ENCODE data around the gene OR51T1. TPM values are rescaled to one million over a fixed set of nuclear protein-coding genes. Genes with fewer than 3 reads are reported as not detected.

The OR51T1 gene
- total and polyA plus RNA-seq, 2 donors (not counting 3 experiments of a cell fraction or from before 2014, with no cell fraction given), result not detected

GRCh38 chr11:4839851-4840549 lies 41.7 kb upstream of the OR51T1 start:
- no peaks in the 10 kb centered on the region for H3K9me3 ChIP-seq (replicated peaks; ENCODE audit: control insufficient read depth, insufficient read depth, low read length)
- DNase-seq (ENCODE audit: low read depth, low spot score), result no peak
- no peaks in the 10 kb centered on the region for H3K79me2 ChIP-seq (ENCODE audit: control insufficient read depth, insufficient read depth, low read length)
- BruUV-seq (replicated peaks), result no TSS peak
- intact Hi-C loops (cut with micrococcal nuclease), result no loop called here
- TF ChIP-seq JUN (IDR thresholded peaks at IDR 0.05; ENCODE audit: borderline replicate concordance, insufficient read depth, insufficient read length, low read depth) (no peak), EZH2 (IDR thresholded peaks at IDR 0.05; ENCODE audit: borderline replicate concordance, low read depth, low read length, severe bottlenecking) (no peak), MYC (IDR thresholded peaks at IDR 0.05; ENCODE audit: low read depth, low read length) (no peak), GATA2 (IDR thresholded peaks at IDR 0.05; ENCODE audit: insufficient read depth, insufficient read length, low read depth, low read length) (no peak), CTCF (IDR thresholded peaks at IDR 0.05; ENCODE audit: extremely low read depth in 1 of 2, insufficient read depth in 1 of 2, low read depth in 1 of 2, low read length in 2 of 2) (no peak), FOS (IDR thresholded peaks at IDR 0.05; ENCODE audit: borderline replicate concordance, insufficient read depth, low read length) (no peak), MAX (IDR thresholded peaks at IDR 0.05; ENCODE audit: insufficient read depth, insufficient read length) (no peak), POLR2AphosphoS5 (IDR thresholded peaks at IDR 0.05; ENCODE audit: insufficient read depth, low read depth, low read length) (no peak), POLR2A (IDR thresholded peaks at IDR 0.05; ENCODE audit: low read depth, low read length) (no peak)
- CTCF ChIA-PET, result no interaction called here
- no peak overlapping the region for H3K9ac ChIP-seq (replicated peaks; ENCODE audit: extremely low read depth, insufficient read depth, low read length)
- dilution Hi-C loops (cut with MboI; ENCODE audit: extremely low pct_ligation_motif_present, low sequenced_read_pairs), result no loop called here
- H3K4me3 ChIP-seq (replicated peaks in 1 of 3; ENCODE audit: insufficient read depth in 1 of 3, low read depth in 1 of 3, low read length in 3 of 3), result no peak overlapping the region
- H4K20me1 ChIP-seq (replicated peaks; ENCODE audit: control insufficient read depth, extremely low read depth, insufficient read depth, low read length), result no peaks in the 10 kb centered on the region
- no peak overlapping the region for H2AFZ ChIP-seq (ENCODE audit: low read depth, low read length)
- H3K9me1 ChIP-seq (replicated peaks; ENCODE audit: control insufficient read depth, extremely low read depth, insufficient read depth, low read length), result no peaks in the 10 kb centered on the region
- no peak overlapping the region for H3K4me2 ChIP-seq (ENCODE audit: insufficient read depth, low read length)
- no peaks in the 10 kb centered on the region for H3K27me3 ChIP-seq (ENCODE audit: control insufficient read depth in 2 of 2, insufficient read depth in 2 of 2, low read length in 2 of 2)
- FAIRE-seq, result no peak
- no peak overlapping the region for H3K27ac ChIP-seq (ENCODE audit: insufficient read depth, low read depth, low read length)
- POLR2A ChIA-PET, result no interaction called here
- H3K4me1 ChIP-seq (ENCODE audit: control insufficient read depth, extremely low read depth, insufficient read depth, low read length), result no peaks in the 10 kb centered on the region
- no peaks in the 10 kb centered on the region for H3K36me3 ChIP-seq (ENCODE audit: control insufficient read depth in 2 of 2, extremely low read depth in 1 of 2, insufficient read depth in 2 of 2, low read length in 2 of 2)

All from endothelial cell of umbilical vein (primary cell).